ENCODE results near the gene TSSK6. TPM values are rescaled to one million over a fixed set of nuclear protein-coding genes. Genes with fewer than 3 reads are reported as not detected.
A peak's percentile ranks its signal among the peaks of the same experiment; 100 is the strongest.

Gene TSSK6
- total RNA-seq, 1 experiment from 2014 or later, result 4.7 TPM

- POLR2A ChIA-PET, result no interaction called here
- ATAC-seq, result no peak
- DNase-seq (ENCODE audit: low spot score), result peak; percentile 22
Measured at GRCh38 chr19:19538785-19539166, 23.4 kb upstream of the TSSK6 start.

More at GRCh38 chr19:19538785-19539166, 23.4 kb upstream of the TSSK6 start:
- no peak overlapping the region for H3K27ac Mint-ChIP-seq
- CTCF ChIA-PET, result interaction anchor here (1.4 to 14.4 kb wide), 2 partner anchors 15 to 105 kb away, joined by 3 to 408 read pairs; partner anchors contain the start of gene GMIP
- peaks cover 36% of the 10 kb centered on the region for H3K27me3 Mint-ChIP-seq (ENCODE audit: low read depth)
- no peak for TF ChIP-seq SP1 (CRISPR knock-in tag; conservative IDR thresholded peaks at IDR 0.05)
- no peak for TF ChIP-seq USF1 (CRISPR knock-in tag; IDR thresholded peaks at IDR 0.05)
- no peak for TF ChIP-seq ERG (CRISPR knock-in tag; IDR thresholded peaks at IDR 0.05)
- TF ChIP-seq ATF1 (CRISPR knock-in tag; IDR thresholded peaks at IDR 0.05), result no peak
- no peak for TF ChIP-seq STAT6 (CRISPR knock-in tag; conservative IDR thresholded peaks at IDR 0.05; ENCODE audit: low read depth)
- TF ChIP-seq ETV6 (CRISPR knock-in tag; IDR thresholded peaks at IDR 0.05), result no peak
- no peak for TF ChIP-seq CREM (CRISPR knock-in tag; IDR thresholded peaks at IDR 0.05)
- no peak for TF ChIP-seq AR (CRISPR knock-in tag; IDR thresholded peaks at IDR 0.05)
- TF ChIP-seq HMGXB4 (CRISPR knock-in tag; IDR thresholded peaks at IDR 0.05), result no peak
- TF ChIP-seq PRDM15 (CRISPR knock-in tag; IDR thresholded peaks at IDR 0.05), result no peak
- no peak for TF ChIP-seq EMX1 (CRISPR knock-in tag; IDR thresholded peaks at IDR 0.05)
- no peak for TF ChIP-seq ZMAT4 (CRISPR knock-in tag; IDR thresholded peaks at IDR 0.05)
- no peak for TF ChIP-seq CDX4 (CRISPR knock-in tag; IDR thresholded peaks at IDR 0.05; ENCODE audit: borderline replicate concordance)
- no peak for TF ChIP-seq GABPB1 (CRISPR knock-in tag; IDR thresholded peaks at IDR 0.05)
- no peak for TF ChIP-seq GTF2I (CRISPR knock-in tag; conservative IDR thresholded peaks at IDR 0.05)
- no peak for TF ChIP-seq GRHL2 (CRISPR knock-in tag; IDR thresholded peaks at IDR 0.05; ENCODE audit: insufficient replicate concordance, severe bottlenecking)
- TF ChIP-seq HMGA2 (CRISPR knock-in tag; IDR thresholded peaks at IDR 0.05), result no peak
- no peak for TF ChIP-seq NFE2L1 (CRISPR knock-in tag; IDR thresholded peaks at IDR 0.05)
- TF ChIP-seq SMAD3 (CRISPR knock-in tag; IDR thresholded peaks at IDR 0.05; ENCODE audit: borderline replicate concordance), result no peak
- no peak for TF ChIP-seq TP53 (CRISPR knock-in tag; IDR thresholded peaks at IDR 0.05)
- peak overlapping the region; percentile 69 for H3K4me3 Mint-ChIP-seq
- no peaks in the 10 kb centered on the region for H3K9me3 Mint-ChIP-seq
- H3K4me1 Mint-ChIP-seq, result peaks cover 13% of the 10 kb centered on the region
- H3K36me3 Mint-ChIP-seq, result no peaks in the 10 kb centered on the region
